HepG2 (cell line): ENCODE measurements around the gene NCOA3. TPM values are rescaled to one million over a fixed set of nuclear protein-coding genes. Genes with fewer than 3 reads are reported as not detected.

Source experiments
- CHD2 ChIP-seq: IDR thresholded peaks from 2 replicates; pipeline ENCODE4 v1.6.1; 2011; ENCODE audit warnings: low read depth, low read length, improper control_type of control experiment
- DPF2 ChIP-seq: sonication (generic); formaldehyde crosslinking; IDR thresholded peaks from 2 replicates; pipeline ENCODE4 v1.4.0; 2020; ENCODE audit warnings: mild to moderate bottlenecking, low read depth, missing genetic modification reagents, borderline replicate concordance
- GABPA ChIP-seq, 2 experiments: IDR thresholded peaks; 2 replicates each; pipeline ENCODE4 v1.6.1; 2011 to 2016; ENCODE audit warnings: low read depth in 2 of 2, low read length in 1 of 2, missing biosample characterization in 1 of 2, missing genetic modification characterization in 1 of 2
- MTF1 ChIP-seq: sonication (generic); formaldehyde crosslinking; IDR thresholded peaks from 2 replicates; pipeline ENCODE4 v1.5.0; 2020; ENCODE audit warnings: missing genetic modification reagents
- MZF1 ChIP-seq: sonication (generic); formaldehyde crosslinking; IDR thresholded peaks from 2 replicates; pipeline ENCODE4 v1.8.1; 2023; ENCODE audit warnings: mild to moderate bottlenecking, missing genetic modification reagents, borderline replicate concordance
- NAIF1 ChIP-seq: sonication (generic); formaldehyde crosslinking; IDR thresholded peaks from 2 replicates; pipeline ENCODE4 v1.5.0; 2020; ENCODE audit warnings: mild to moderate bottlenecking, missing genetic modification reagents, borderline replicate concordance
- NBN ChIP-seq: fragments of 450-650 bp; conservative IDR thresholded peaks from 2 replicates; pipeline ENCODE4 v1.6.1; 2017
- NCOR1 ChIP-seq: fragments of 200-600 bp; sonication (generic); IDR thresholded peaks from 2 replicates; pipeline ENCODE4 v1.7.0; 2017; ENCODE audit warnings: antibody characterized with exemption, low read length, borderline replicate concordance
- NFYC ChIP-seq: IDR thresholded peaks from 2 replicates; pipeline ENCODE4 v1.6.1; 2016; ENCODE audit warnings: missing genetic modification reagents, missing compliant biosample characterization
- RFXANK ChIP-seq: IDR thresholded peaks from 2 replicates; pipeline ENCODE4 v1.6.1; 2016
- SOX13 ChIP-seq, 3 experiments: fragments of 450-650 bp in 1 of 3; sonication (generic) in 1 of 3; formaldehyde crosslinking in 1 of 3; IDR thresholded peaks in 2 of 3; conservative IDR thresholded peaks in 1 of 3; 2 replicates each; pipeline versions ENCODE4 v1.5.0 to v1.6.1; 2016 to 2020; ENCODE audit warnings: antibody characterized with exemption in 1 of 3, mild to moderate bottlenecking in 1 of 3, missing compliant biosample characterization in 1 of 3, missing genetic modification reagents in 1 of 3, moderate library complexity in 1 of 3
- SP1 ChIP-seq, 2 experiments: fragments of 450-650 bp in 1 of 2; sonication (generic) in 1 of 2; formaldehyde crosslinking in 1 of 2; IDR thresholded peaks; 2 replicates each; pipeline versions ENCODE4 v1.4.0 to v1.6.1; 2016 to 2020; ENCODE audit warnings: missing genetic modification reagents in 1 of 2
- ZBTB2 ChIP-seq: sonication (generic); formaldehyde crosslinking; IDR thresholded peaks from 2 replicates; pipeline ENCODE4 v1.8.0; 2022; ENCODE audit warnings: low read depth, missing genetic modification reagents
- ZNF34 ChIP-seq: sonication (generic); formaldehyde crosslinking; IDR thresholded peaks from 2 replicates; pipeline ENCODE4 v1.4.0; 2020; ENCODE audit warnings: mild to moderate bottlenecking, missing genetic modification reagents, borderline replicate concordance
- ZNF704 ChIP-seq: sonication (generic); formaldehyde crosslinking; IDR thresholded peaks from 2 replicates; pipeline ENCODE4 v1.8.1; 2023; ENCODE audit warnings: mild to moderate bottlenecking, inconsistent platforms, moderate library complexity, missing genetic modification reagents, borderline replicate concordance
- ZNF720 ChIP-seq: sonication (generic); formaldehyde crosslinking; IDR thresholded peaks from 2 replicates; pipeline ENCODE4 v1.4.0; 2020; ENCODE audit warnings: missing genetic modification reagents
- ZNF792 ChIP-seq: IDR thresholded peaks from 2 replicates; pipeline ENCODE4 v1.6.1; 2016
- ZNF850 ChIP-seq: sonication (generic); formaldehyde crosslinking; conservative IDR thresholded peaks from 2 replicates; pipeline ENCODE4 v1.9.0; 2021; ENCODE audit warnings: mild to moderate bottlenecking, missing genetic modification reagents
- polyA plus RNA-seq, 8 experiments: library from polyadenylated mRNA; depleted of rRNA in 3 of 8; stranded (reverse) in 7 of 8; unstranded in 1 of 8; fragments of >200 nt; fragmentation: Illumina TruSeq in 4 of 8; extraction: Trizol in 4 of 8; gene quantifications; 2 replicates each; pipeline versions ENCODE4 v1.2.1 to v1.2.3, GENCODE V29; 2011 to 2016; ENCODE audit warnings: low read depth in 4 of 8, missing spikeins in 1 of 8, mixed read lengths in 1 of 8; ENCODE audit not compliant: insufficient read depth in 1 of 8
- total RNA-seq, 5 experiments: library from RNA; depleted of rRNA; stranded (reverse); fragments of >200 nt; fragmentation: Illumina TruSeq; extraction: Trizol; gene quantifications; 2 replicates each; pipeline ENCODE4 v1.2.3, GENCODE V29; 2016; ENCODE audit warnings: low read depth in 1 of 5
- TF ChIP-seq, protein P1 (sequence below): IDR thresholded peaks from 2 replicates; pipeline ENCODE4 v1.6.1; 2012; ENCODE audit warnings: inconsistent platforms
- TF ChIP-seq, protein P2 (sequence below), 2 experiments: fragments of 450-650 bp in 1 of 2; sonication (generic) in 1 of 2; formaldehyde crosslinking; IDR thresholded peaks; 2 replicates each; pipeline versions ENCODE4 v1.5.0 to v1.8.0; 2020 to 2022; ENCODE audit warnings: mild to moderate bottlenecking in 1 of 2, missing genetic modification reagents in 1 of 2
- TF ChIP-seq, protein P3 (sequence below): sonication (generic); formaldehyde crosslinking; IDR thresholded peaks from 2 replicates; pipeline ENCODE4 v1.5.0; 2020; ENCODE audit warnings: missing genetic modification reagents
- TF ChIP-seq, protein P4 (sequence below): sonication (generic); formaldehyde crosslinking; IDR thresholded peaks from 2 replicates; pipeline ENCODE4 v1.4.0; 2020; ENCODE audit warnings: missing genetic modification reagents

The NCOA3 gene
- total and polyA plus RNA-seq, 2 of the 13 experiments (the other 11 are each of a cell fraction or from before 2014, with no cell fraction given): 35.0 to 56.8 TPM

- TF ChIP-seq MTF1 (CRISPR knock-in tag): no peak; the same call in 1 of the 2 replicates
- no peak for TF ChIP-seq ZNF850 (CRISPR knock-in tag)
- TF ChIP-seq RFXANK (CRISPR knock-in tag): peak; percentile 74; the same call in 1 of the 2 replicates
- no peak for TF ChIP-seq GABPA (IDR thresholded peaks at IDR 0.05; ENCODE audit: low read depth, low read length)
- peak; percentile 50; the same call in 1 of the 2 replicates for TF ChIP-seq GABPA (CRISPR knock-in tag; IDR thresholded peaks at IDR 0.05; ENCODE audit: low read depth)
- TF ChIP-seq NBN: no peak
- TF ChIP-seq ZNF792 (CRISPR knock-in tag): peak; percentile 98
- peak; percentile 98 for TF ChIP-seq SOX13 (IDR thresholded peaks at IDR 0.05)
- peak in 1 of 2 experiments; percentile 98; a peak in 2 of 4 replicates for TF ChIP-seq SOX13 (CRISPR knock-in tag; conservative IDR thresholded peaks at IDR 0.05 in 1 of 2, IDR thresholded peaks at IDR 0.05 in 1 of 2)
- TF ChIP-seq ZNF704 (CRISPR knock-in tag): no peak
- TF ChIP-seq NAIF1 (CRISPR knock-in tag): peak; percentile 90; the same call in 1 of the 2 replicates
- TF ChIP-seq CHD2: 0 out of 2 replicates have a peak, but pooled peaks have one; percentile 21
- TF ChIP-seq ZNF720: no peak
- TF ChIP-seq MZF1: peak; percentile 36; the same call in 1 of the 2 replicates
- no peak for TF ChIP-seq ZNF34
- TF ChIP-seq ZBTB2 (CRISPR knock-in tag): peak; percentile 55; the same call in 1 of the 2 replicates
- TF ChIP-seq, protein P1, sequence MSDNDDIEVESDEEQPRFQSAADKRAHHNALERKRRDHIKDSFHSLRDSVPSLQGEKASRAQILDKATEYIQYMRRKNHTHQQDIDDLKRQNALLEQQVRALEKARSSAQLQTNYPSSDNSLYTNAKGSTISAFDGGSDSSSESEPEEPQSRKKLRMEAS: peak; percentile 98
- peak; percentile 95 for TF ChIP-seq NCOR1
- TF ChIP-seq, protein P2, sequence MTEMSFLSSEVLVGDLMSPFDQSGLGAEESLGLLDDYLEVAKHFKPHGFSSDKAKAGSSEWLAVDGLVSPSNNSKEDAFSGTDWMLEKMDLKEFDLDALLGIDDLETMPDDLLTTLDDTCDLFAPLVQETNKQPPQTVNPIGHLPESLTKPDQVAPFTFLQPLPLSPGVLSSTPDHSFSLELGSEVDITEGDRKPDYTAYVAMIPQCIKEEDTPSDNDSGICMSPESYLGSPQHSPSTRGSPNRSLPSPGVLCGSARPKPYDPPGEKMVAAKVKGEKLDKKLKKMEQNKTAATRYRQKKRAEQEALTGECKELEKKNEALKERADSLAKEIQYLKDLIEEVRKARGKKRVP (CRISPR knock-in tag; IDR thresholded peaks at IDR 0.05): peak in 1 of 2 experiments; percentile 97; a peak in 2 of 4 replicates
- TF ChIP-seq, protein P3, sequence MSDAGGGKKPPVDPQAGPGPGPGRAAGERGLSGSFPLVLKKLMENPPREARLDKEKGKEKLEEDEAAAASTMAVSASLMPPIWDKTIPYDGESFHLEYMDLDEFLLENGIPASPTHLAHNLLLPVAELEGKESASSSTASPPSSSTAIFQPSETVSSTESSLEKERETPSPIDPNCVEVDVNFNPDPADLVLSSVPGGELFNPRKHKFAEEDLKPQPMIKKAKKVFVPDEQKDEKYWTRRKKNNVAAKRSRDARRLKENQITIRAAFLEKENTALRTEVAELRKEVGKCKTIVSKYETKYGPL (CRISPR knock-in tag): peak; percentile 96
- TF ChIP-seq, protein P4, sequence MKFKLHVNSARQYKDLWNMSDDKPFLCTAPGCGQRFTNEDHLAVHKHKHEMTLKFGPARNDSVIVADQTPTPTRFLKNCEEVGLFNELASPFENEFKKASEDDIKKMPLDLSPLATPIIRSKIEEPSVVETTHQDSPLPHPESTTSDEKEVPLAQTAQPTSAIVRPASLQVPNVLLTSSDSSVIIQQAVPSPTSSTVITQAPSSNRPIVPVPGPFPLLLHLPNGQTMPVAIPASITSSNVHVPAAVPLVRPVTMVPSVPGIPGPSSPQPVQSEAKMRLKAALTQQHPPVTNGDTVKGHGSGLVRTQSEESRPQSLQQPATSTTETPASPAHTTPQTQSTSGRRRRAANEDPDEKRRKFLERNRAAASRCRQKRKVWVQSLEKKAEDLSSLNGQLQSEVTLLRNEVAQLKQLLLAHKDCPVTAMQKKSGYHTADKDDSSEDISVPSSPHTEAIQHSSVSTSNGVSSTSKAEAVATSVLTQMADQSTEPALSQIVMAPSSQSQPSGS (CRISPR knock-in tag): peak; percentile 99
- peak; percentile 58 for TF ChIP-seq NFYC (CRISPR knock-in tag)
- TF ChIP-seq DPF2: peak; percentile 100
- TF ChIP-seq SP1 (IDR thresholded peaks at IDR 0.05): no peak
- peak; percentile 55 for TF ChIP-seq SP1 (CRISPR knock-in tag; IDR thresholded peaks at IDR 0.05)
Measured at GRCh38 chr20:47464380-47465101, 37.1 kb upstream of the NCOA3 start (continued).
